Endothelial cell of umbilical vein (primary cell): ENCODE data around the gene SPOCD1. TPM values are rescaled to one million over a fixed set of nuclear protein-coding genes. Genes with fewer than 3 reads are reported as not detected.

ENCODE experiments used
- BruUV-seq: library from RNA; stranded (reverse); fragments of 400-500 nt; replicated peaks from 2 replicates; lab custom pipeline; 2021; lab: Mats Ljungman, UMichigan
- CTCF ChIA-PET: fragments of 300-600, 350-600 bp; sonication (Branson Sonifier 250); formaldehyde crosslinking; loops from one replicate; lab custom pipeline; 2021; ENCODE audit warnings: antibody characterized with exemption, inconsistent platforms; lab: Charles Lee
- POLR2A ChIA-PET: fragments of 300-600, 350-600 bp; sonication (Branson Sonifier 250); formaldehyde crosslinking; loops from one replicate; lab custom pipeline; 2021; ENCODE audit warnings: antibody characterized with exemption, inconsistent platforms; lab: Charles Lee
- DNase-seq: peaks from one replicate; pipeline ENCODE4 v3.0.0-alpha.2; 2011; ENCODE audit warnings: low read depth, low spot score
- FAIRE-seq: peaks from 2 replicates; lab custom pipeline; 2011; peaks lifted over from hg19 to GRCh38; lab: Jason Lieb, UNC
- H2AFZ ChIP-seq: 2 replicates; pipeline ENCODE4 v1.6.0; 2012; ENCODE audit warnings: low read depth, low read length, control low read depth, inconsistent platforms
- H3K27ac ChIP-seq: 2 replicates; pipeline ENCODE4 v1.5.1; 2011; ENCODE audit warnings: low read depth, mild to moderate bottlenecking, control low read depth, low read length, moderate library complexity; ENCODE audit not compliant: insufficient read depth
- H3K27me3 ChIP-seq, 2 experiments: 2 replicates each; pipeline versions ENCODE4 v1.6.0 to v1.6.1; 2011; ENCODE audit warnings: low read length in 2 of 2, mixed read lengths in 1 of 2; ENCODE audit not compliant: control insufficient read depth in 2 of 2, insufficient read depth in 2 of 2
- H3K36me3 ChIP-seq, 2 experiments: 2 replicates in 1 of 2; 3 replicates in 1 of 2; pipeline ENCODE4 v1.5.1; 2011; ENCODE audit warnings: low read length in 2 of 2, mild to moderate bottlenecking in 1 of 2, moderate library complexity in 1 of 2; ENCODE audit not compliant: control insufficient read depth in 2 of 2, insufficient read depth in 2 of 2; ENCODE audit errors: extremely low read depth in 1 of 2
- H3K4me1 ChIP-seq: 3 replicates; pipeline ENCODE4 v1.5.1; 2011; ENCODE audit warnings: mild to moderate bottlenecking, low read length; ENCODE audit not compliant: control insufficient read depth, insufficient read depth; ENCODE audit errors: extremely low read depth
- H3K4me2 ChIP-seq: 2 replicates; pipeline ENCODE4 v1.6.1; 2011; ENCODE audit warnings: low read length, control low read depth, mixed read lengths; ENCODE audit not compliant: insufficient read depth
- H3K4me3 ChIP-seq, 3 experiments: fragments of 200-600 bp in 1 of 3; sonication (generic), shearing (Covaris generic) in 1 of 3; replicated peaks in 1 of 3; 2 replicates each; pipeline ENCODE4 v1.5.1; 2011 to 2016; ENCODE audit warnings: control low read depth in 3 of 3, low read length in 3 of 3, mild to moderate bottlenecking in 2 of 3, inconsistent platforms in 1 of 3, low read depth in 1 of 3, moderate library complexity in 1 of 3; ENCODE audit not compliant: insufficient read depth in 1 of 3
- H3K79me2 ChIP-seq: 2 replicates; pipeline ENCODE4 v1.6.0; 2012; ENCODE audit warnings: low read length, inconsistent platforms; ENCODE audit not compliant: control insufficient read depth, insufficient read depth
- H3K9ac ChIP-seq: replicated peaks from 2 replicates; pipeline ENCODE3; 2011; ENCODE audit warnings: low read length, control low read depth; ENCODE audit not compliant: insufficient read depth; ENCODE audit errors: extremely low read depth
- H3K9me1 ChIP-seq: replicated peaks from 3 replicates; pipeline ENCODE4 v1.6.0; 2011; ENCODE audit warnings: mild to moderate bottlenecking, low read length; ENCODE audit not compliant: control insufficient read depth, insufficient read depth; ENCODE audit errors: extremely low read depth
- H3K9me3 ChIP-seq: replicated peaks from 2 replicates; pipeline ENCODE4 v1.5.1; 2012; ENCODE audit warnings: low read length, inconsistent platforms; ENCODE audit not compliant: control insufficient read depth, insufficient read depth
- H4K20me1 ChIP-seq: replicated peaks from 2 replicates; pipeline ENCODE3; 2011; ENCODE audit warnings: mild to moderate bottlenecking, low read length; ENCODE audit not compliant: control insufficient read depth, insufficient read depth; ENCODE audit errors: extremely low read depth
- EZH2 ChIP-seq: IDR thresholded peaks from 2 replicates; pipeline ENCODE4 v1.6.1; 2012; ENCODE audit warnings: borderline replicate concordance, low read depth, mild to moderate bottlenecking, moderate library complexity, low read length, inconsistent platforms; ENCODE audit not compliant: severe bottlenecking
- FOS ChIP-seq: IDR thresholded peaks from 2 replicates; pipeline ENCODE4 v1.6.1; 2011; ENCODE audit warnings: mild to moderate bottlenecking, low read length, moderate library complexity, borderline replicate concordance; ENCODE audit not compliant: insufficient read depth
- GATA2 ChIP-seq: IDR thresholded peaks from 2 replicates; pipeline ENCODE4 v1.7.0; 2011; ENCODE audit warnings: low read depth, mild to moderate bottlenecking, moderate library complexity, mixed read lengths, low read length; ENCODE audit not compliant: insufficient read length, insufficient read depth
- JUN ChIP-seq: IDR thresholded peaks from 2 replicates; pipeline ENCODE4 v1.6.1; 2011; ENCODE audit warnings: borderline replicate concordance, low read depth; ENCODE audit not compliant: insufficient read length, insufficient read depth
- MYC ChIP-seq: IDR thresholded peaks from one replicate; pipeline ENCODE4 v1.6.1; 2011; ENCODE audit warnings: mild to moderate bottlenecking, low read depth, low read length
- POLR2A ChIP-seq: IDR thresholded peaks from 2 replicates; pipeline ENCODE4 v1.6.1; 2012; ENCODE audit warnings: low read depth, mild to moderate bottlenecking, control low read depth, low read length
- POLR2AphosphoS5 ChIP-seq: IDR thresholded peaks from 2 replicates; pipeline ENCODE4 v1.6.1; 2012; ENCODE audit warnings: low read depth, mild to moderate bottlenecking, control low read depth, low read length, moderate library complexity; ENCODE audit not compliant: insufficient read depth
- dilution Hi-C: fragments of 300-500 bp; cut with MboI; formaldehyde crosslinking; loops from one replicate; pipeline ENCODE4 v1.15.0; 2019; ENCODE audit warnings: low sequenced_read_pairs; ENCODE audit not compliant: extremely low pct_ligation_motif_present
- intact Hi-C: fragments of 100-400 bp; cut with micrococcal nuclease; formaldehyde crosslinking; loops from one replicate; pipeline ENCODE4 v1.10.0; 2022
- polyA plus RNA-seq, 4 experiments: library from polyadenylated mRNA; depleted of rRNA in 3 of 4; stranded (reverse) in 3 of 4; unstranded in 1 of 4; fragments of >200 nt; gene quantifications; 2 replicates each; pipeline versions ENCODE4 v1.2.1 to v1.2.3, GENCODE V29; 2011 to 2012; ENCODE audit warnings: missing spikeins in 1 of 4
- total RNA-seq: library from RNA; stranded (reverse); gene quantifications from 2 replicates; pipeline ENCODE4 v1.2.3, GENCODE V29; 2021
- TF ChIP-seq, protein P1 (sequence below): IDR thresholded peaks from 2 replicates; pipeline ENCODE4 v1.6.1; 2011; ENCODE audit not compliant: insufficient read depth, insufficient read length

Gene SPOCD1
- total and polyA plus RNA-seq, 2 donors (not counting 3 experiments of a cell fraction or from before 2014, with no cell fraction given) = 0.27 to 33.0 TPM

DNA sequence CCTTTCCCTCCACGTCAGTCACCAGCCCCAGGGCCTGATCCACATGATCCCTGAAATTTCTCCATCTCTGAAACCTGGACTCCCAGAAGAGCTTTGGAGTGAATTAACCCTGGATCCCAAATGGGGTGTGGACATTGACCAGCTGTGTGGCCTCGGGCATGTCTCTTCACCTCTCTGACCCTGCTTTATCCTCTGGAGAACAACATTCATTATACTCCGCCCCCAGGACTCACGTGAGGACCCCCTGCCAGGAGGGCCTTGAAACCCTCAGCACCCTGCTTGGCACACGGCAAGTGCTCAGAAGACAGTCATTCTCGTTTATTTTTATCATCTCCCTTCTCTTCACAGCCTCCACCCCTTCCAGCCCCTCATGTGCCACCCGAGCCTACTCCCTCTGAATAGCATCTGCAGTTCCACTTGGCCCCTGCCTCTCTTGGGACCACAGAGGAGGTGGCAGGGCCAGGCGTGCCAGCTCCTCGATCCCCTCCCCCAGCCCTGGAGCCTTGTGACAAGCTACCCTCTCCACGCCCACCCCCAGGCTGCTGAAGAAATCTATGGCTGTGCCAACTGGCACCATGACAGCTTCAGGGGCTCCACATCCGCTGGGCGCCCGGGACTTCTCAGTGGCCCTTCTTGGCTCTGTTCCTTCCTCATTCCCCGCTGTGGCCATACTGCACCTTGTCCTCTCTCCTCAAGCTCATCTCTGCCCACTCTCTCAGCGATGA lies 69.7 kb downstream of the SPOCD1 start:
- Histone ChIP-seq H3K4me3 (no peak overlapping the region), H3K9ac (no peak overlapping the region), H4K20me1 (no peaks in the 10 kb centered on the region), H3K9me1 (no peaks in the 10 kb centered on the region), H3K36me3 (no peaks in the 10 kb centered on the region), H3K9me3 (no peaks in the 10 kb centered on the region), H3K27ac (no peak overlapping the region), H3K4me2 (no peak overlapping the region), H2AFZ (no peak overlapping the region), H3K27me3 (peaks cover 0 to 4% of the 10 kb centered on the region in 2 experiments), H3K4me1 (no peaks in the 10 kb centered on the region), H3K79me2 (no peaks in the 10 kb centered on the region)
- TF ChIP-seq JUN (no peak), MYC (no peak), EZH2 (no peak), POLR2A (no peak), POLR2AphosphoS5 (no peak), FOS (no peak), GATA2 (no peak)
- TF ChIP-seq, protein P1, sequence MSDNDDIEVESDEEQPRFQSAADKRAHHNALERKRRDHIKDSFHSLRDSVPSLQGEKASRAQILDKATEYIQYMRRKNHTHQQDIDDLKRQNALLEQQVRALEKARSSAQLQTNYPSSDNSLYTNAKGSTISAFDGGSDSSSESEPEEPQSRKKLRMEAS = no peak
- peak; percentile 35 for FAIRE-seq
- no TSS peak for BruUV-seq
- DNase-seq = no peak
- dilution Hi-C loops (no loop called here), intact Hi-C loops (loop anchor here (1.0 to 2.0 kb wide), 4 partner anchors 21 to 82 kb away; no protein-coding TSS in a partner anchor)
- POLR2A ChIA-PET = interaction anchor here (1.1 kb wide), 1 partner anchor 82 kb away, joined by 4 read pairs; no protein-coding TSS in a partner anchor
- CTCF ChIA-PET = interaction anchor here (0.7 to 3.2 kb wide), 36 partner anchors 9 to 325 kb away, joined by 3 to 177 read pairs (median 7); partner anchors contain the start of genes COL16A1, PEF1 and SPOCD1
